H4 (cell line): ENCODE results near the gene WWOX. TPM values are rescaled to one million over a fixed set of nuclear protein-coding genes. Genes with fewer than 3 reads are reported as not detected.

Experiments used
- DNase-seq: peaks from one replicate; pipeline ENCODE4 v3.0.0-alpha.2; 2015; ENCODE audit warnings: low spot score
- total RNA-seq: library from RNA; depleted of rRNA; stranded (reverse); fragments of >200 nt; shearing (Covaris generic); gene quantifications from 2 replicates; pipeline ENCODE4 v1.2.3, GENCODE V29; 2014

The WWOX gene
- total RNA-seq, 1 experiment from 2014 or later: 25.4 TPM

DNA sequence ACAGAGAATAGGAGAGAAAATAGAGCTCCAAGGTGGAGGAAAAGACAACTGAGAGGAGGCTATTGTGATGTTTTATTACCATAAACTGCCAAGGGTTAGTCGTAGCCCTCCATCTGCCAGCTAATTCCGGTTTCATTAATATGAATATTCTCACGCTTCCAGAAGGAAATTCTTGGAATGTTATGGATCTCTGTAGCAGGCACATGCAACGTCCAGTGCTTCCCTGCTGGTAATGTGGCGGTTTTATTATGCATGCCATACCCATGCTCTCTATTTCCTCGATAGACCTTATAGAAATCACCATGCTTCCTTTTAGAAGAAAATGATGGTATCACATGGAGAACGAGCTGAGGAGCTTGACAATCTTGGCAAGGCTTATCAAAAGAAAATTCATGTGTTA is 1037.5 kb downstream of the WWOX start:
- no peak for DNase-seq

DNA sequence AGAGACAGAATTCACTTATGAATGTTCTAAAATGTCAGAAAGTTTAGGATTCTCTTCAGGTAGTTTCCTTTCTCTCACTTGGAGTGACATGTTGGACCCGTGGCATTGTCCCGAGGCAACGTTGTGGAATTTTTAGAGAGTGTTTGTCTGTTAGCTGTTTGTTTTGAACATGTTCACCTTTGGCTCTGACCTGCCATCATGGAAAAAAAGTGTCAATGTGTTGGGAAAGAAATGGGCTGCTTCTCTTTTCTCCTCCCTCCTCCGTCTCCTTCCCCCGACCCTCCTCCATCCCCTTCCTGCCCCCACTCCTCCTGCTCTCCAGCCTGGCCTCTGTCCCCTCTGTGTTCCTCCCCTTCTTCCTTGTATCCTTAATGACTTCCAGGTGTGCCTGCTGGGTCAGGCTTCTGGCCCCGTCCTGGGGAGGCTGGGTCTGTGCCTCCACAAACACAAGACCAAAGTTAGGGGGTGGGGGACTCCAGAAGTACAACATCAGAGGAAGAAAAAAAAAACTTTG is 1038.0 kb downstream of the WWOX start:
- no peak for DNase-seq

DNA sequence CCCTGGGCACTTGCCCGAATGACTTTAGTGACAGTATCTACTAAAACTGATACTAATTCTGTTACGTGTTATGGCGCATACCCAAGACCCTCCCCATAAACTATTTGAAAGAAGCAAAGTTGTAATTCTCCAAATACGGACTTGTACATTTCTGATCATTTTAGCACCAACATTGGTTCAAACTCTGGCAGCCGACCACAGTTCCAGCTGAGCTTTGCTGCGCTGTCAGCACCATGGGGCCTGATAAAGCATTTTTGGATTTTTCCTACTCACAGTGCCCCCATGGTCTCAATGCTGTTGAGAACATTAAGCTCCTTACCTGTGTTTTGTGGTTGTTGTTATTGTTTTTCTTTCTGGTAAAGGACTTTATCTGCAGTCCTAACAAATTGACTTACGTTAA is 1040.3 kb downstream of the WWOX start:
- no peak for DNase-seq

DNA sequence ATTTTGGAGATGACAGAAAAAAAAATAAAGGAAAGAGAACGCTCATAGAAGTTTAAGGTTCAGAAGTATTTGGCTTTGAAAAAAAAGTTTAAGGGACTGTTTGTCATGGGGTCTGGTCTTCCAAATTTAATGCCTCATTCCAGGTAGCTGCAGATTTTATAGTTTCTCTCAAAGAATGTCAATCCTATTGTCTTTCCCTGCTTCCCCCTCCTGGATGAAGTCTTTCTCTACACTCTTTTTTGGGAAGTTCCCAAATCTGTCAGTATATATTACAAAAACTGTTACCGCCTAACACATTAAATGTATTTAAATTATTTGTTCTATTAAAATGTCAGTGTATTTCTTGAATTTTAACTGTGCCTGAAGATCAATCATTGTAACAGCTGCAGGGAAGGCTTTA is 1043.6 kb downstream of the WWOX start:
- DNase-seq: no peak

DNA sequence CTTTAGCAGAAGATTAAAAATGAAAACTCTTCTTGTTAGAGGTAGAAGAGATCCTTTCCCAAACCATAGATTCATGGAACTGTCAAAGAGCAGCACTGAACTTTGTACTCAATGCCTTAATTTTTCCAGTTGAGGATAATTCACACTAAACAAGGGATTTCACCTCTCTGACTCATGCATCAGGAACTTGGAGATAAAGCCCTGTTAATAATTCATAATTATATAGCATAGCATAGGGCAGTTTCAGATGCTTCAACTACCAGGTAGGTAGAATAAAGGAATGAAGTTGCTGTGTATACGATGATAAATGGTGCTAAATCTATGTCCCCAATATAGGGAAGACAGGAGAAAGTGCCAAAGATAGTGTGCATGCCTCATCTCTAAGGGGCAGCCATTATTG is 1050.7 kb downstream of the WWOX start:
- DNase-seq: no peak

DNA sequence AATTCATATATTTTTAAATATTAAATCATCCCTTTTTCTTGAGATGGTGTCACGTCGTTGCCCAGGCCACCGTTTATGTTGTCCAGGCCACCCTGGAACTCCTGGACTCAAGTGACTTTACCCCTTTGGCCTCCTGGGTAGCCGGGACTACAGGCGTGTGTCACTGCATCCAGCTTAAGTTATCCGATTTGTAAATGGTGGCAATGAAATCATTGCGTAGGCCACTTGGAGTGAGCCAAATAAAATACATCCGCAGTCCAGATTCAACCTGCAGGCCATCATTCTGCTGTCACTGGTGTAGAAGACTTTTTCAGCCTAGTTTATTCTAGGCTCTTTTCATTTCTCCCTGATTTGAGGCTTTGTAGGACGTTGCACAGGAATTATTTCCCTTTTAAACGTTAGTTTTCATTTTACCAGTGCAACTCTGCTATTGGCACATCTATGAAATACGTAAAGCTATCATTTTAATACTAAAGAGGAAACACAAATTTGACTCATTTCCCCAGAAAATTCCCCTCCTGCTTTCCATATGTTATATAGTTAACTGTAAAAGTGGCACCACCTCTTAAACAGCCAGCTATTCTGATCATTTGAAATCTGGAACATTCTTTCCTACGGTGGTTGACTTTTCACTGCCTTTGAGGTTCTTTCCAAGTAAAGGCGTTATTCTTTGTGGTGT is 1051.3 kb downstream of the WWOX start:
- DNase-seq: no peak

DNA sequence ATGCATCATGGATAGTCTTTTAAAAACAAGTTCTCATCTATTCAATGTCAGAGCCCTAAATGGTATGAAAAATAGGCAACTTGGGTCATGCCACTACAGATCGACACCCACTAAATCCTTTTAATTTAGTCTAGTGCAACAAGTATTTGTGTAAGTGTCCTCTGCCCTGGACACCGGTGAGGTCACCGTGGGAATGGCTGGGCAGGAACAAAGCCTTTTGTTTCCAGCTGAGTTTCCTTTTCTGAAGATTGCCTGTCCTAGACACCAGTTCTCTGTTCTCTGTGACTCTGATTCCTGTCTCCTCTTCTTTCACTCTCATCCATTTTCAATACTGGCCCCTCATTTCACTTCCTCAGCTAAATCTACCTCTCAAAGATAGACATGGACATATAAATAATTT is 1054.6 kb downstream of the WWOX start:
- no peak for DNase-seq

DNA sequence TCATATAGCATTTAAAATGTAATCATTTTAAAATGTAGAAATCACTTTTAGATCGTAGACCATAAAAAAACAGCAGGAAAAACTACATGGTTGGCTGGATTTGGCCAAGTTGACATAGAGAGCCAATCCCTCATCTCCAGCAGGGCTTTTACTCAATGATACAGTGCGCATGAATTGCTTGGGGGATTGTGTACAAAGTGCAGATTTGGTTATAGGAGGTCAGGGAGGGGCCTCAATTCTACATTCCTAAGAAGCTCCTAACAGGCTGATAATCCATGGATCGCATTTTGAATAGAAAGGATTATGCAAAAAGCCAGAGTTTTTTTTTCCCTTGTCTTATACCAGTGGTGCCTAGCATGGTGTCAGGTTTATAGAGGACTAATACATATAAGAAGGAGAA is 1056.0 kb downstream of the WWOX start:
- no peak for DNase-seq

DNA sequence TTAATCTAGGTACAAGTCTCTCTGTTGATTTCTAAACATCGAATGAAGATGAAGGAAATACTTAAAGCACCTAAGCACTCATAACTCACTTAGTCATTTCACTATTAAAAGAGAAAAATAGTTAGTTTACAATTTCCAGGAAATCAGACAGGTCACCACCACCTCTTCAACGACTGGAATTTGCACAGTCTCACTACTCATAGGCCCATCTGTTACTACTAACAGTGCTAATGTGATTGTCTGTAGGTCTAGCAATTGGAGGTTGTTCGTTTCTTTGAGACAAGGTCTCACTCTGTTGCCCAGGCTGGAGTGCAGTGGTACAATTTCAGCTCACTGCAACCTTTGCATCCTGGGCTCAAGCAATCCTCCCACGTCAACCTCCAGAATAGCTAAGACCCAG is 1056.5 kb downstream of the WWOX start:
- no peak for DNase-seq

DNA sequence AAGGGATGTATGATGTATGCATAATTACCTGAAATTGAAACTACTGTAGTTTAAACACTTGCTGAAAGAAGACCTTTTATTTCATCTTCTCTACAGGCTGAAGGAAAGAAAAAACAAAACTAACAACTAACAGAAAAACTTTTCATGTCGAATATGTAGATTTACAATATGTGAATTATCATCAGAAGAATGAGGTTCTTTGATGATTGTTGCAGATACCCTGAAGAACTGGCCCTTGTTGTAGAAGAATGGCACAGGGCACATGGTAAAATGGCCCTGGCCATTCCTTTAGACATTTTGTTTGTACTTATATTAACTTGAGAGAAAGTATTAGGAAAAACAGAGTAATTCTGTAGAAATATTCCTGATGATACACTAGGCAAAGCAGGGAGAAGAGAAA is 1057.3 kb downstream of the WWOX start:
- DNase-seq: no peak

DNA sequence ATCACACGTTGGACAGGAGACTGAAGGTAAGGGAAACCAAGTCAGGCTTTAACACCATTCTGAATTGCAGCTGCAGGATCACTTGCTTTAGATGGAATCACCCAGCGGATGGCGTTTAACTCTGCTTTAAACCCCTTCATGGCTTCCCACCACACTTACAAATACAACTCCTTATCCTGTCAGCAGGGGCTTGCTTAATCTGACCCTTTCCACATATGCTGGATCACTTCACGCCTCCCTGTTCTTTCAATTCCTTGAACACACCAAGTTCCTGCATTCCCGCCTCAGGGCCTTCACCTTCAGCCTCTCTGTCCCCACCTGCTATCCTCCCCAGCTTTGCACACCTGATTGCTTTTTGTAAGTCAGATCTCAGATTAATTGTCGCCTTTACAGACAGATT is 1058.9 kb downstream of the WWOX start:
- DNase-seq: no peak

DNA sequence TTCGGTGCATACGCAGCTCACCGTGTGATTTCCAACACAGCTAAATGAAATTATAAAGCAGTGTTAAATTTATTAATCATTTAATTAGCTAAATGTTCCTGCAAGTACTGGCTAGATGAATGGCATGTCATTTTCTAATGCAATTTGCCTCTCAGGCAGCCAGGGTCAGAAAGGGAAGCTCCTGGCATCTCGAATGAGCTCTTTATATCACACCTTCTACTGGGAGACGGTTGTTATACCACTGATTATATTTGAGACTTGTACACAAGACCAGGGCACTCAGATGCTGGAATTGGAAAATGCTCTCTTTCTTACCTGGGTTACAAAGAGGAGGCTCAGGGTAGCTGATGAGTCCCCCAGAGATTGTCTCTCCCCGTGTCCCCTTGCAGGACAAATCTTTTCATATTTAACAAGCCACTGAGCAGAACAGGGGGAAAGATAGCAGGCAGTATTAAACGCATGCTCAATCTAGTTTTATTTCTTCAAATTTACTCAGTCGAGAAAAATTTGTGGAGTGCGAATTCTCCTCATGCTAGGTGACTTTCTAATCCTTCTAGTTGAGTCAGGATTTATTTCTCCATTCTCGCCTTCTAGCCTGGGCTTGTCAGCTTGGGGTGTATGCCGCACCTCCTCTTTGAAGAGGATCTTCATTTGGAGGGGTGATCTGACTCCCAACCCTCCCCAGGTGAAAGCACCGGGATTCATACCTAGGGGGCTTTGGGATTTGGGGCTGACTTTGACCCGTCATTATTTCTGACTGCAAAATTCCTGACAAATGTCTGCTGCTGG is 1060.0 kb downstream of the WWOX start:
- DNase-seq: no peak

DNA sequence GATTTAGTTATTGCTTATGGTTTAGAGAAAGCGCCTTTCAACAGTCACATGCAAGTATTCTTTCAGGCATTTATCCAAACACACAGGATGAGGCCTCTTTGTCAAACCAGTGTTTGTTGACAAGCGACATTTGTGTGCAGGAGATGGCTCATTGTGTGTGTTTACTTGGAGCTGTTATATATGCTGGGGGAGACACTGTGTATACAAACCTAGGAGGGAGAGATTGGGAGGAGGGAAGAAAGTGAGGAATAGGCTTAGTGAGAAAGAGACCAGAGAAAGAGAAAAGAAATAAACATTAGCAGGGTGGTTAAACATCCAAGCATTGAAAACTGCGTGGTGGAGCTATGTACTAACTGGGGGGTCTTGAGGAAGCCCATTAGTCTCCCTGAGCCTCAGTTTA is 1063.5 kb downstream of the WWOX start:
- DNase-seq: no peak

DNA sequence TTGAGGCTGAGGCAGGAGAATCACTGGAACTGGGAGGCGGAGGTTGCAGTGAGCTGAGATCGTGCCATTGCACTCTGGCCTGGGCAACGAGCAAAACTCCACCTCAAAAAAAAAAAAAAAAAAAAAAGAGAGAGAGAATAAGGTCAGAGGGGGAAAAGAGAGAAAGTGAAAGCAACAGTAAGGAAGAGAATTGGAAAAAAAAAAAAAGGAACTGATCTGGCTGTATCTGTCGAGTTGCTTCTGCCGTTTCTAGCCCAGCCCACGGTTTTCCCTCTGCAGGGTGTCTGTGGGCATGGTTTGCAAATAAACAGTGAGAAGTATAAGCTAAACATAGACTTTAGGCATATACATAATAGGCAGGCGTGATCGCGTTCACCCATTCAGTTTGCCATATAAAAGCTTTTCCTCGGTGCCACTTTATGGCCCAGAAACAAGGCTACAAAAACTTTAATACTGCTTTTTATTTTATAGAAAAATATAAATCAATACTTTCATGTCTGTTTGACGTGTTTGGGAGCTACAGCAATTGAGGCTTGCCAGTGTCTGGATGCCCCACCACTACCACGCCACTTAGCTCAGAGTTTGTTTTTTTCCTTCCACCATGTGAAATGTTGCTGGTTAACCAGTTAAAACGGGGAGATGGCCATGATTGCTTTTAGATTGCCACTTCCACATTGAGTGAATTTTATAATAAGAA is 1064.4 kb downstream of the WWOX start:
- peak; percentile 47 for DNase-seq

DNA sequence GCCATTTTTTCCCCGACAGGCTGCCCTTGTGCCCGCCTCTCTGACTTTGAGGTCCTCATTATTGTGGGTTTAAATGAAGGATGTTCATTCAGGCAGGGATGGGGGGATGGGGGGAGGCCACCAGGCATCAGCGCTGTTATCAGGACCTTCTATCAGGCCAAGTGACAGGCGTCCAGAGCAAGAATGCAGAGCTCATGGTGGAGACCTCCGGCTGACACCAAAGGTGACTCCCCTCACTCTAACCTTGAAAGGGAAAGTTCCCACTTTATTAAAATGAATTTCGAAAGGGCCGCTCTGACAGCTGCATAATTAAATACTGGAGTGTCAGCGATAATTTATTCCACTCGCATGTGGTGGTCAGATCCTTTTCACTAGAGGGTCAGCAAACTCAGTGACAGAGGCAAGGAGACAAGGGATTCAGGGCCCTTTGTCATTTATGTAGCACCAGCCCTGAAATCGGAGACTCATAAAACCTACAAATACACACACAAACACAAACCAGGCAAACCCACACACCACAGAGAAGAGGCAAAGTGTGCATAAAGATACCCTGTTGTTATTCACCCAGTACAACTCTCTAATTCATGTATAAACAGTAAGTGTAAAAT is 1065.0 kb downstream of the WWOX start:
- DNase-seq: no peak

DNA sequence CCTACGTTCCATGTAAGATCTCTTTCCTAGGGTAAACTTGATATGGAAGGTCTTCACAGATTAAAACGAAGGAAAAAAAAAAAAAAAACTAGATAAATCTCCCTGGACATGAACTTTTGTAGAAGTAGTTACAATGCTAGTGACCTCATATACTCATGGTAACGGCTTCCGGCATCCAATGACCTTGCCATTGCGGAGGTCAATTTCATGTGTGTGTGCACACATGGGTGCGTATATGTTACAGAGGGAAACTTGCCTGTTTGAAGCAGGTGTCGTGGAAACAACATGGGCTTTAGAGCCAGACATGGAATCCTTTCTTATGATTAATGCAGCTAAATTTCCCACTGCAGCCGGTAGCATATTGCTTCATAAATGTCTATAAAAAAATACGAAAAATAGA is 1065.6 kb downstream of the WWOX start:
- no peak for DNase-seq

DNA sequence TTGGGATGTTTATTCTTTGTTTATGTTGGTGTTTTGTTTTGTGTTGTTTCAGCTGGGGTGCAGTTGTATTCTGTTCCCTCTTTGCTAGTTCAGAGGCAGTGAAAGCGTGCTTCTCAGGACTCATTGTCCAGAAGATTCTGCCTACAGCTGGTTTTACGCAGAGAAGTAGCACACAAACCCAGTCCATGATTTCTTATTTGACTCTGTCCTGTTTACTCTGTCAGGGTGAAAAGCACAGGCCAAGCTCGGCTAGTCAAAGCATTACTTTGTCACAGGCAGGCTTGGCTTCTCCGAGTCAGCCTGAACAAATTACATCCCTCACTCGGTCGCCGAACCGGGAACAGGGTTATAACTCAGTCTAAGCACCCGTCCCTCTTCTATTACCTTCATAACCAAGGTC is 1066.1 kb downstream of the WWOX start:
- no peak for DNase-seq

DNA sequence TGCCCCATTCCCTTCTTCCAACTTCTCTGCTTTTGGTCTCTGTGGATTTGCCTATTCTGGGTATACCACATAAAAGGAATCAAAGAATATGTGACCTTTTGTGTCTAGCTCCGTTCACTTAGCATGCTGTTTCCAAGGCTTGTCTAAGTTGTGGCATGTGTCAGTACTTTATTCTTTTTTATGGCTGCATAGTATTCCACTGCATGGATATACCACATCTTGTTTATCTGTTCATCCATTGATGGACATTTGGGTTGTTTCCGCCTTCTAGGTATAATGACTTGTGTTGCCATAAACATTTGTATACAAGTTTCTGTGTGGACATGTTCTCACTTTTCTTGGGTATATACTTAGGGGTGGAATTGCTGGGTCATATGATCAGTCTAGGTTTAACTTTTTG is 1068.4 kb downstream of the WWOX start:
- no peak for DNase-seq

DNA sequence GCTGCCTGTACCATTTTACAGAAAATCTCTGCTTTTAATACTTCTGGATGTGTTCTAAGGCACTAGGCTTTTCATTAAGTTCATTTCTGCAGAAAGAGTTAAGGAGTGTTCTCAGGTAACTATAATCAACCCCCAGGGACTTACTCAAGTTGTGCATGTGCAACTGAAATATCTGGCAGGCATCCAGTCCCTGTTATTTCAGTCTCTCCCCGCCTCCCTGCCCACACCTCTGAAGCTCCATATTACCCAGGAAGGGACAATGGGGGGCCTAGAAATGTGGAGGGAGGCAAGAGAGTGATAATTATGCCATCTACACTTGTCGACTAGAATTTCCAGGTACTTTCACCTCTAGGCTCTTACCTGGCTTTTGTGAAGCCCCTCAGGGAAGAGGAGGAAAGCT is 1068.9 kb downstream of the WWOX start:
- no peak for DNase-seq

DNA sequence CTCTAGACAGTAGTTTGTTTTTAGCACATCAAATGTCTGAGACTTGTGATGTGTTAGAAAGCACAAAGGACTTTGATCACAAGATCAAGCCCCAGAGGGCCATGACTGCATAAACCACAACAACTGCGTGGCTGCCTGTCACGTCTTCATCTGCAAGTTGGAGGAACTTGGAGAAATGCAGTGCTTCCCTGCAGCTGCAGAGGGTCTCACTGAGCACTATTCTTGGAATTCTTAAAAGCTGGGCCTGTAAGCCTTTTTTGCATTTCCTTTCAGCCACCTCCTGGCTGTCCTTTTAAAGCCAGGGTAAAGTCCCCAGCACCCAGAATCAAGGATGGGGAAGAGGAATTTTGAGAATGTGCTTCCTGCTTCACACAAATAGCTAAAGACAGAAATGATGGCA is 1069.8 kb downstream of the WWOX start:
- peak; percentile 45 for DNase-seq

DNA sequence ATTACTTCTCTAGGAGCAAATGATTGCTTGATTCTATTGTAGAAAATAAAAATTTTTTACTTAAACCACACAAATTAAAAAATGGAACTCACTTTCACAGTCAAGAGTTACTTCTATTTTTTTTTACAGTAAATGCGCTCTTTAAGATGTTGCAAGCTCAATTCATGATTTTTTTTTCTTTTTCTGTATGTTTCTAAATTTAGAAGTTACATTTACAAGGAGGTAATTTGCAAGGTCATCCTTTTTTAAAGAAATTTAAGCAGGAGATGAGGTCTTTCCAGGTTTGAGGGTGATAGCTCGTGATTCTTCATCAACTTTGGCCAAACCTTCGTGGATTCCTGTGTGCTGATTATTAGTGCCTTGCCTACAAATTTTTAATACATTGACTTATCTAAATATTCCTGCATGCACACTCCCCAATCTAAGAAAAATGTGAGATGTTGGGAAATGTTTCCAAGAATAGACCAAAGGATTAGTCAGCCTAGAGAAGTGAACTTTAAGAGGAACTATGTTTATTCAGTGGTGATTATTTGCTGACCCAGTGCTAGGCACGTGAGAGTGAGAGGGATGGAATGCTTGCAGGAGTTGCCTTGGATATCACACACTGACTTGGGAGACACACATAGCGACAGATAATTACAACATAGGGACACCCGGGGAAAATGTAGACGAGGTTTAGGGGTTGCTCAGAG is 1071.2 kb downstream of the WWOX start:
- no peak for DNase-seq

DNA sequence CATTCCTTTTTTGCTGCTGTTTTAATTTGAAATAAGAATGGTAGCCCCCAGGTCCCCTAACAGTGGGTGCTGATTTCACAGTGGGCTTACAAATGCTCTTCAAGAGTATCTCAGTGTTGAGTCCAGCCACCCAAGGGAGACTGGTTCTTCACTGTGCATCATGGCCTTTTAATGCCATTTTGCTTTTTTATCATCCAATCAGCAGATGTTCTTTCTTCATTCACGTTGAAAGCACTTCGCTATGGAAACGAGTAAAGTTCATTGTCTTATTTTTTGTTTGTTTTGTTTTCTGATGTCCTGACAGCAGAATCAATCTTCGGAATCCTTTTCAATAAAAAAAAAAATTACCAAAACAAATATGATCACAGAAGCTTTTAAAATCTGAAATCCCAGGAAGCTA is 1072.0 kb downstream of the WWOX start:
- no peak for DNase-seq
